ENCODE data around the gene TLNRD1.

The TLNRD1 gene

GRCh38 chr15:81029414-81030300, 28.9 kb downstream of the TLNRD1 start:
- no peak for DNase-seq

- no peak for DNase-seq
Measured at GRCh38 chr15:81030301-81030750, 29.6 kb downstream of the TLNRD1 start.

GRCh38 chr15:81031203-81031602, 30.5 kb downstream of the TLNRD1 start:
- no peak for DNase-seq

- no peak for DNase-seq
Measured at GRCh38 chr15:81032355-81032754, 31.6 kb downstream of the TLNRD1 start.

- no peak for DNase-seq
Measured at GRCh38 chr15:81032818-81033217, 32.1 kb downstream of the TLNRD1 start.

- DNase-seq, result no peak
Measured at GRCh38 chr15:81033508-81033907, 32.8 kb downstream of the TLNRD1 start.

GRCh38 chr15:81037952-81038743, 37.4 kb downstream of the TLNRD1 start:
- no peak for DNase-seq

GRCh38 chr15:81038975-81039607, 38.4 kb downstream of the TLNRD1 start:
- no peak for DNase-seq

GRCh38 chr15:81040757-81041156, 40.0 kb downstream of the TLNRD1 start:
- DNase-seq, result no peak

- no peak for DNase-seq
Measured at GRCh38 chr15:81043281-81043934, 42.7 kb downstream of the TLNRD1 start.

GRCh38 chr15:81043935-81044575, 43.3 kb downstream of the TLNRD1 start:
- DNase-seq, result no peak

GRCh38 chr15:81046290-81046689, 45.6 kb downstream of the TLNRD1 start:
- no peak for DNase-seq

GRCh38 chr15:81047928-81048327, 47.2 kb downstream of the TLNRD1 start:
- no peak for DNase-seq

- DNase-seq, result no peak
Measured at GRCh38 chr15:81049835-81050234, 49.1 kb downstream of the TLNRD1 start.

GRCh38 chr15:81050259-81050658, 49.5 kb downstream of the TLNRD1 start:
- DNase-seq, result no peak

- no peak for DNase-seq
Measured at GRCh38 chr15:81050805-81051204, 50.1 kb downstream of the TLNRD1 start.

- DNase-seq, result no peak
Measured at GRCh38 chr15:81052046-81052445, 51.3 kb downstream of the TLNRD1 start.

GRCh38 chr15:81053621-81054020, 52.9 kb downstream of the TLNRD1 start:
- no peak for DNase-seq

GRCh38 chr15:81054236-81054635, 53.5 kb downstream of the TLNRD1 start:
- DNase-seq, result no peak
